K562 (cell line): ENCODE data around the gene CLSTN2. TPM values are rescaled to one million over a fixed set of nuclear protein-coding genes. Genes with fewer than 3 reads are reported as not detected.

Experiments
- ATAC-seq: fragments of 200-7000 bp; cut with Tn5 transposase; 3 replicates; pipeline ENCODE4 v1.9.1; 2020; ENCODE audit warnings: moderate library complexity
- BruUV-seq: library from RNA; stranded (reverse); fragments of 400-500 nt; replicated peaks from 2 replicates; lab custom pipeline; 2021; lab: Mats Ljungman, UMichigan
- CTCF ChIA-PET: fragments of 300-600 bp; formaldehyde crosslinking; extraction: SDS; loops from one replicate; lab custom pipeline; 2021; ENCODE audit warnings: low intra/inter-chr PET ratio; lab: Yijun Ruan, JAX
- POLR2A ChIA-PET: fragments of 300-600, 350-650 bp; sonication (Branson Sonifier 250); formaldehyde crosslinking; extraction: SDS; loops from one replicate; lab custom pipeline; 2021; ENCODE audit warnings: antibody characterized with exemption, inconsistent platforms; lab: Yijun Ruan, JAX
- DNase-seq, 4 experiments: peaks; one replicate each; pipeline versions ENCODE4 v3.0.0 to v3.0.0-alpha.2; 2011 to 2018; ENCODE audit warnings: low spot score in 3 of 4, mixed read lengths in 3 of 4; ENCODE audit errors: extremely low read depth in 1 of 4
- FAIRE-seq: peaks from 2 replicates; lab custom pipeline; 2011; peaks lifted over from hg19 to GRCh38; lab: Jason Lieb, UNC
- H2AFZ ChIP-seq: 2 replicates; pipeline ENCODE4 v1.6.0; 2011; ENCODE audit warnings: low read depth, low read length, control low read depth, inconsistent platforms
- H3K27ac ChIP-seq: fragments of 200-600 bp; 3 replicates; pipeline ENCODE4 v1.8.0; 2011; ENCODE audit warnings: low read depth, mild to moderate bottlenecking, control low read depth, inconsistent platforms, low read length, moderate library complexity, mixed read lengths; ENCODE audit errors: extremely low read depth
- H3K27me3 ChIP-seq, 2 experiments: fragments of 300-600 bp in 1 of 2; 2 replicates in 1 of 2; 3 replicates in 1 of 2; pipeline versions ENCODE4 v1.6.0 to v1.8.0; 2011; ENCODE audit warnings: inconsistent platforms in 2 of 2, low read length in 2 of 2, mild to moderate bottlenecking in 1 of 2, mixed read lengths in 1 of 2, moderate library complexity in 1 of 2; ENCODE audit not compliant: control insufficient read depth in 2 of 2, insufficient read depth in 2 of 2
- H3K36me3 ChIP-seq: fragments of 300-600 bp; 3 replicates; pipeline ENCODE4 v1.8.0; 2011; ENCODE audit warnings: mild to moderate bottlenecking, low read length, inconsistent platforms; ENCODE audit not compliant: control insufficient read depth, insufficient read depth
- H3K4me1 ChIP-seq, 2 experiments: fragments of 200-600 bp in 1 of 2; replicated peaks in 1 of 2; 2 replicates in 1 of 2; 3 replicates in 1 of 2; pipeline versions ENCODE4 v1.5.1 to v1.8.0; 2011; ENCODE audit warnings: inconsistent platforms in 2 of 2, low read length in 2 of 2, mild to moderate bottlenecking in 1 of 2, mixed read lengths in 1 of 2, moderate library complexity in 1 of 2; ENCODE audit not compliant: control insufficient read depth in 2 of 2, insufficient read depth in 2 of 2
- H3K4me2 ChIP-seq: 2 replicates; pipeline ENCODE4 v1.6.1; 2011; ENCODE audit warnings: low read length, control low read depth, inconsistent platforms, mixed read lengths; ENCODE audit not compliant: insufficient read depth
- H3K4me3 ChIP-seq: fragments of 200-600 bp; sonication (generic), shearing (Covaris generic); 2 replicates; pipeline ENCODE4 v1.5.1; 2016; ENCODE audit warnings: control low read depth, inconsistent platforms
- H3K79me2 ChIP-seq: fragments of 200-600 bp; 3 replicates; pipeline ENCODE4 v1.8.0; 2011; ENCODE audit warnings: low read length, inconsistent platforms; ENCODE audit not compliant: control insufficient read depth, insufficient read depth
- H3K9ac ChIP-seq, 2 experiments: 2 replicates each; pipeline versions ENCODE4 v1.6.0 to v1.6.1; 2011; ENCODE audit warnings: low read depth in 2 of 2, low read length in 2 of 2, control low read depth in 1 of 2, inconsistent platforms in 1 of 2, mild to moderate bottlenecking in 1 of 2, mixed read lengths in 1 of 2; ENCODE audit not compliant: insufficient read depth in 1 of 2
- H3K9me1 ChIP-seq: one replicate; pipeline ENCODE4 v1.6.0; 2011; ENCODE audit warnings: inconsistent platforms, mild to moderate bottlenecking, low read length, moderate library complexity; ENCODE audit not compliant: control insufficient read depth, insufficient read depth
- H3K9me3 ChIP-seq: replicated peaks from 2 replicates; pipeline ENCODE4 v1.5.1; 2011; ENCODE audit warnings: low read depth, low read length, inconsistent platforms; ENCODE audit not compliant: control insufficient read depth, insufficient read depth
- H4K20me1 ChIP-seq: replicated peaks from 2 replicates; pipeline ENCODE4 v1.6.1; 2011; ENCODE audit warnings: low read length, inconsistent platforms, mixed read lengths; ENCODE audit not compliant: control insufficient read depth, insufficient read depth
- FOXK1 ChIP-seq: sonication (generic); formaldehyde crosslinking; IDR thresholded peaks from 2 replicates; pipeline ENCODE4 v1.8.0; 2022; ENCODE audit warnings: missing genetic modification reagents, mild to moderate bottlenecking, borderline replicate concordance
- SMARCA5 ChIP-seq: fragments of 450-650 bp; IDR thresholded peaks from 2 replicates; pipeline ENCODE4 v1.6.1; 2016
- ZFP1 ChIP-seq: fragments of 450-650 bp; formaldehyde crosslinking; IDR thresholded peaks from 2 replicates; pipeline ENCODE4 v1.4.0; 2020; ENCODE audit warnings: mild to moderate bottlenecking, mixed read lengths
- ZNF24 ChIP-seq: fragments of 450-650 bp; IDR thresholded peaks from 2 replicates; pipeline ENCODE4 v1.6.1; 2016
- WGBS: fragments of 100-300 bp; shearing (Covaris generic); methylation state at CpG from one replicate; pipeline ENCODE4 v1.1.6; 2016; ENCODE audit warnings: low coverage, mixed read lengths; ENCODE audit not compliant: insufficient coverage; ENCODE audit errors: missing lambda C conversion rate; 5-methylcytosine and 5-hydroxymethylcytosine counted together
- in situ Hi-C: fragments of 300-500 bp; cut with MboI; formaldehyde crosslinking; loops from 4 replicates; pipeline ENCODE4 v1.15.0; 2018; ENCODE audit warnings: inconsistent platforms, mixed read lengths
- intact Hi-C: fragments of 100-400 bp; cut with micrococcal nuclease; formaldehyde crosslinking; loops from 2 replicates; pipeline ENCODE4 v1.14.2; 2022
- polyA plus RNA-seq, 8 experiments: library from polyadenylated mRNA; depleted of rRNA in 4 of 8; stranded (reverse) in 5 of 8; unstranded in 3 of 8; fragments of >200 nt; fragmentation: Nextera tagmentation in 2 of 8; fragmentation: Illumina TruSeq in 1 of 8; extraction: Ambion mirVana in 2 of 8; extraction: Trizol in 1 of 8; gene quantifications; 2 replicates each; pipeline versions ENCODE4 v1.2.1 to v1.2.3, GENCODE V29; 2011 to 2014; ENCODE audit warnings: inconsistent platforms in 1 of 8, missing spikeins in 1 of 8
- total RNA-seq, 7 experiments: library from RNA; depleted of rRNA in 6 of 7; stranded (reverse); fragments of >200 nt in 6 of 7; fragmentation: Illumina TruSeq in 2 of 7; extraction: Trizol in 2 of 7; gene quantifications; 2 replicates each; pipeline versions ENCODE4 v1.2.1 to v1.2.3, GENCODE V29; 2011 to 2021; ENCODE audit warnings: low replicate concordance in 1 of 7
- TF ChIP-seq, protein P1 (sequence below): sonication (generic); formaldehyde crosslinking; IDR thresholded peaks from 2 replicates; pipeline ENCODE4 v1.8.0; 2023; ENCODE audit warnings: missing genetic modification reagents, mild to moderate bottlenecking, borderline replicate concordance
- TF ChIP-seq, protein P2 (sequence below), 2 experiments: fragments of 200-800 bp in 1 of 2; sonication (Bioruptor generic) in 1 of 2; sonication (generic) in 1 of 2; formaldehyde crosslinking in 1 of 2; IDR thresholded peaks in 1 of 2; conservative IDR thresholded peaks in 1 of 2; 2 replicates each; pipeline versions ENCODE4 v1.5.0 to v1.6.1; 2016 to 2020; ENCODE audit warnings: missing compliant biosample characterization in 1 of 2, missing genetic modification characterization in 1 of 2, missing genetic modification reagents in 1 of 2
- TF ChIP-seq, protein P3 (sequence below): fragments of 450-650 bp; IDR thresholded peaks from 2 replicates; pipeline ENCODE4 v1.6.1; 2016; ENCODE audit warnings: low read depth, mild to moderate bottlenecking, moderate library complexity

The CLSTN2 gene
- total and polyA plus RNA-seq, 9 of the 15 experiments (the other 6 are each of a cell fraction or from before 2014, with no cell fraction given): 0.02 to 0.04 (median 0.04) TPM; not detected in 6

DNA sequence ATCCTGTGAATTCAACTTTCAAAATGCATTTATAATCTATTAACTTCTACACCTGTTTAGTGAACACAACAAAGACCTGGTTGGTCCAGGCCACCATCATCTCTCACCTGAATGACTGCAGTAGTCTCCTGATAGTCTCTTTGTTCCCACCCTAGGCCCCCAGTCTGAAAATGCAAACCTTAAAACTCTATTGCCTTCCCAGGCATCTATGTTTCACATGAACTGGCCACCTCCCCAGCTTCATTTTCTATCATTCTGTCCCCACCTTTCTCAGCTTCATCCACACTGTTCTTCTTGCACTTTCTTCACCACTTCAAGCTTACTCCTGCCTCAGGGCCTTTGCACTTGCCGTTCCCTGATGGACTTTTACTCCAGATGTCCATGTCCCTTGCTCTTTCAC, 45.0 kb downstream of the CLSTN2 start:
- no peaks in the 10 kb centered on the region for H3K79me2 ChIP-seq
- POLR2A ChIA-PET: no interaction called here
- TF ChIP-seq SMARCA5: no peak
- TF ChIP-seq, protein P1, sequence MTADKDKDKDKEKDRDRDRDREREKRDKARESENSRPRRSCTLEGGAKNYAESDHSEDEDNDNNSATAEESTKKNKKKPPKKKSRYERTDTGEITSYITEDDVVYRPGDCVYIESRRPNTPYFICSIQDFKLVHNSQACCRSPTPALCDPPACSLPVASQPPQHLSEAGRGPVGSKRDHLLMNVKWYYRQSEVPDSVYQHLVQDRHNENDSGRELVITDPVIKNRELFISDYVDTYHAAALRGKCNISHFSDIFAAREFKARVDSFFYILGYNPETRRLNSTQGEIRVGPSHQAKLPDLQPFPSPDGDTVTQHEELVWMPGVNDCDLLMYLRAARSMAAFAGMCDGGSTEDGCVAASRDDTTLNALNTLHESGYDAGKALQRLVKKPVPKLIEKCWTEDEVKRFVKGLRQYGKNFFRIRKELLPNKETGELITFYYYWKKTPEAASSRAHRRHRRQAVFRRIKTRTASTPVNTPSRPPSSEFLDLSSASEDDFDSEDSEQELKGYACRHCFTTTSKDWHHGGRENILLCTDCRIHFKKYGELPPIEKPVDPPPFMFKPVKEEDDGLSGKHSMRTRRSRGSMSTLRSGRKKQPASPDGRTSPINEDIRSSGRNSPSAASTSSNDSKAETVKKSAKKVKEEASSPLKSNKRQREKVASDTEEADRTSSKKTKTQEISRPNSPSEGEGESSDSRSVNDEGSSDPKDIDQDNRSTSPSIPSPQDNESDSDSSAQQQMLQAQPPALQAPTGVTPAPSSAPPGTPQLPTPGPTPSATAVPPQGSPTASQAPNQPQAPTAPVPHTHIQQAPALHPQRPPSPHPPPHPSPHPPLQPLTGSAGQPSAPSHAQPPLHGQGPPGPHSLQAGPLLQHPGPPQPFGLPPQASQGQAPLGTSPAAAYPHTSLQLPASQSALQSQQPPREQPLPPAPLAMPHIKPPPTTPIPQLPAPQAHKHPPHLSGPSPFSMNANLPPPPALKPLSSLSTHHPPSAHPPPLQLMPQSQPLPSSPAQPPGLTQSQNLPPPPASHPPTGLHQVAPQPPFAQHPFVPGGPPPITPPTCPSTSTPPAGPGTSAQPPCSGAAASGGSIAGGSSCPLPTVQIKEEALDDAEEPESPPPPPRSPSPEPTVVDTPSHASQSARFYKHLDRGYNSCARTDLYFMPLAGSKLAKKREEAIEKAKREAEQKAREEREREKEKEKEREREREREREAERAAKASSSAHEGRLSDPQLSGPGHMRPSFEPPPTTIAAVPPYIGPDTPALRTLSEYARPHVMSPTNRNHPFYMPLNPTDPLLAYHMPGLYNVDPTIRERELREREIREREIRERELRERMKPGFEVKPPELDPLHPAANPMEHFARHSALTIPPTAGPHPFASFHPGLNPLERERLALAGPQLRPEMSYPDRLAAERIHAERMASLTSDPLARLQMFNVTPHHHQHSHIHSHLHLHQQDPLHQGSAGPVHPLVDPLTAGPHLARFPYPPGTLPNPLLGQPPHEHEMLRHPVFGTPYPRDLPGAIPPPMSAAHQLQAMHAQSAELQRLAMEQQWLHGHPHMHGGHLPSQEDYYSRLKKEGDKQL (CRISPR knock-in tag): no peak
- no peak for TF ChIP-seq FOXK1 (CRISPR knock-in tag)
- TF ChIP-seq, protein P2, sequence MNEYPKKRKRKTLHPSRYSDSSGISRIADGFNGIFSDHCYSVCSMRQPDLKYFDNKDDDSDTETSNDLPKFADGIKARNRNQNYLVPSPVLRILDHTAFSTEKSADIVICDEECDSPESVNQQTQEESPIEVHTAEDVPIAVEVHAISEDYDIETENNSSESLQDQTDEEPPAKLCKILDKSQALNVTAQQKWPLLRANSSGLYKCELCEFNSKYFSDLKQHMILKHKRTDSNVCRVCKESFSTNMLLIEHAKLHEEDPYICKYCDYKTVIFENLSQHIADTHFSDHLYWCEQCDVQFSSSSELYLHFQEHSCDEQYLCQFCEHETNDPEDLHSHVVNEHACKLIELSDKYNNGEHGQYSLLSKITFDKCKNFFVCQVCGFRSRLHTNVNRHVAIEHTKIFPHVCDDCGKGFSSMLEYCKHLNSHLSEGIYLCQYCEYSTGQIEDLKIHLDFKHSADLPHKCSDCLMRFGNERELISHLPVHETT (CRISPR knock-in tag; conservative IDR thresholded peaks at IDR 0.05 in 1 of 2, IDR thresholded peaks at IDR 0.05 in 1 of 2): no peak
- no peak for TF ChIP-seq ZNF24
- no peak for TF ChIP-seq ZFP1 (CRISPR knock-in tag)
- TF ChIP-seq, protein P3, sequence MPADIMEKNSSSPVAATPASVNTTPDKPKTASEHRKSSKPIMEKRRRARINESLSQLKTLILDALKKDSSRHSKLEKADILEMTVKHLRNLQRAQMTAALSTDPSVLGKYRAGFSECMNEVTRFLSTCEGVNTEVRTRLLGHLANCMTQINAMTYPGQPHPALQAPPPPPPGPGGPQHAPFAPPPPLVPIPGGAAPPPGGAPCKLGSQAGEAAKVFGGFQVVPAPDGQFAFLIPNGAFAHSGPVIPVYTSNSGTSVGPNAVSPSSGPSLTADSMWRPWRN: no peak
- no peaks in the 10 kb centered on the region for H3K9me3 ChIP-seq
- H3K27ac ChIP-seq: no peak overlapping the region
- H3K9me1 ChIP-seq: no peaks in the 10 kb centered on the region
- DNase-seq: no peak
- 0% methylated on average over 1 of the region's 1 CpG for WGBS
- CTCF ChIA-PET: no interaction called here
- H3K4me1 ChIP-seq: no peaks in the 10 kb centered on the region
- H3K4me3 ChIP-seq: no peak overlapping the region
- ATAC-seq: no peak
- intact Hi-C loops: no loop called here
- H3K36me3 ChIP-seq: no peaks in the 10 kb centered on the region
- in situ Hi-C loops: no loop called here
- no peak overlapping the region for H2AFZ ChIP-seq
- FAIRE-seq: no peak
- H4K20me1 ChIP-seq: no peaks in the 10 kb centered on the region
- no TSS peak for BruUV-seq
- H3K4me2 ChIP-seq: no peak overlapping the region
- no peak overlapping the region for H3K9ac ChIP-seq
- H3K27me3 ChIP-seq: no peaks in the 10 kb centered on the region
